Measurements from ENCODE around the gene MOB3B.

The MOB3B gene

DNA sequence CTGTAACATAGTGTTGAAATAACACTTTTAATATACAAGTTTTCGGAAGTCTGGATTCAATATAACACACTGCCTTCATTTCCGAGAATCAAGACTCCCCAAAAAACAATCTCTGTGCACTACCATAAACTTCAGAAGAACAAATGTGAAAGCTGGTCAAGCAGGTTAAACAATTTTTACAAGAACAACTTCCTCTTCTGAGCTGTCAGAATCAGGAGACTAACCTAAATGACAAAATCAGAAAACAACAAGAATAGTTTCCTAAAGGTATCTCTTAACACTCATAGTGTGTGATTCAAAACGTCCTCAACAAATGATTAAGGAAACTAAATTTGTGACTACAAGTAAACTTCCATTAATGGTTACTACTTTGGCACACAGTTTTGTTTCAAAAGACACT, 32.1 kb upstream of the MOB3B start:
- in situ Hi-C loops (cut with MboI; ENCODE audit: low sequenced_read_pairs, unreplicated experiment), result no loop called here
- DNase-seq (ENCODE audit: low spot score), result no peak
- TF ChIP-seq CTCF (IDR thresholded peaks at IDR 0.05; ENCODE audit: borderline replicate concordance, control extremely low read depth, extremely low read depth, insufficient read depth, missing control alignments), result no peak

DNA sequence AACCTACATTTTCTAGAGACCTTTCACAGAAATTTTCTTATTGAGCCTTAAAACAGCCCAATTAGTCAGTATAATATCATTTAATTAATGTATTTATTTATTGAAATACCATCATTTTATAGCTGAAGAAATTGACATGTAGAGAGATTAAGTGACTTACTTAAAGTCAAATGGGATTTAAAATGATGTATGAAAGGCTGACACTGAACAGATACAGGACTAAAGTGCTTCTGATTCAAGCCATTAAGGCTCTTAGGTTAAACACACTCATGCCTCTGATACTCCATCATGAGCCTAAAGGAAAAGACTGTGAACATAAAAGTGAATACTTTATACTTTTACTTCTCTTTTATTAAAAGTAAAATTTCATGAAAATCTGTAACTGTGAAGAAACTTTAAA, 30.8 kb upstream of the MOB3B start:
- TF ChIP-seq CTCF (IDR thresholded peaks at IDR 0.05; ENCODE audit: borderline replicate concordance, control extremely low read depth, extremely low read depth, insufficient read depth, missing control alignments), result no peak
- DNase-seq (ENCODE audit: low spot score), result no peak
- in situ Hi-C loops (cut with MboI; ENCODE audit: low sequenced_read_pairs, unreplicated experiment), result no loop called here

DNA sequence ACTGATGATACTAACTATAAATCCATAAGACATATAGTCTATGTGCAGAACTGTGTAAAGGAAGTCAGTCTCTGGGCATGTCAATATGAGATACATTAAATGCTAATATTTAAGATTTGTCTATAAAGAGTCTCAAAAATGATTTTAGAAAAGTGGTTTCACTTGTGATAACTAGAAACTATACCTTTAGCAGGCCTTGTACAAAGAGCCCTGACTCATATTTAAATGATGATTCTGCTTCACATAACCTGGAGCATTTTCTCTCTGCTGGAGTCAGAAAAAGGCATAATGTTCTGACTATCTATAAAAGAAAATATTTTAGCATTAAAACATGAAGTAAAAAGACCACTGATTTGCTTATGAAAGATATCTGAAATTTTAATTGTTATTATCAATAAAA, 28.7 kb upstream of the MOB3B start:
- in situ Hi-C loops (cut with MboI; ENCODE audit: low sequenced_read_pairs, unreplicated experiment), result no loop called here

DNA sequence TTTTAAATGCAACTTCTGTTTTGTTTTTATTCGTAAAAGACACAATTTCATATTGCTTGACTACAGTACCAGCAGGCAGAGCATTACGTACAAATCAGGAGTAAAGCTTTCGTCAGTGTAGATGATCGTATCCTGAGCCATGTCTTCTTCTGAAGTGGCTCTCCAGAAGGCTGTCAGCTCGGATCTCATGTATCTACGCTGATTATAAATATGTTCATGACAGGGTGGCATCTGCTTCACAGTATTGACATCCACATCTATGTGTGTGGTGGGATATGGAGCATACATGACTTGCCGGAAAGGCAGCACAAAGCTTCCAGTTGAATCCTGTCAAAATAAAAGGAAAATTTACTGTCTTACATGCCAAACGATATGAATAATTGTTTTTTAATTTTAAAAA, 26.9 kb upstream of the MOB3B start:
- TF ChIP-seq CTCF (IDR thresholded peaks at IDR 0.05; ENCODE audit: borderline replicate concordance, control extremely low read depth, extremely low read depth, insufficient read depth, missing control alignments), result no peak
- DNase-seq (ENCODE audit: low spot score), result no peak
- in situ Hi-C loops (cut with MboI; ENCODE audit: low sequenced_read_pairs, unreplicated experiment), result no loop called here

More for the DNA sequence above, 28.7 kb upstream of the MOB3B start:
- DNase-seq (ENCODE audit: low spot score), result no peak
- TF ChIP-seq CTCF (IDR thresholded peaks at IDR 0.05; ENCODE audit: borderline replicate concordance, control extremely low read depth, extremely low read depth, insufficient read depth, missing control alignments), result no peak

DNA sequence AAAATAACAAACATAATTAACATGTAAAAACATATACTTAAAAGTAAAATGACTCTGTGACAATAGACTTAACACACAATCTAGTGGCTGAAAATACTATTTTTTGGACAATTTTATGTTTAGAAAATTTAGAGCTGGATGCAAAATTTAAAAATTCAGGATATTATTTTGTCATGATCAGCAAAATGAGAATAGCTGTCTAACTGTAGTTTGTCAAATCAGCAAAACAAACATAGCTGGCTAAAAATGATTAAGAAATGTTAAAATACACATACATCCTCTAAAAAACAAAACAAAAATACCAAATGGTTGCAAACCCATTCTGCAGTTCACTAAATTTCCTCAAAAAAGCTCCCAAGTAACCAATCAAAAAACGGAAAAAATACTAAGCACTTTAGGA, 25.1 kb upstream of the MOB3B start:
- no peak for TF ChIP-seq CTCF (IDR thresholded peaks at IDR 0.05; ENCODE audit: borderline replicate concordance, control extremely low read depth, extremely low read depth, insufficient read depth, missing control alignments)
- no peak for DNase-seq (ENCODE audit: low spot score)
- in situ Hi-C loops (cut with MboI; ENCODE audit: low sequenced_read_pairs, unreplicated experiment), result no loop called here

DNA sequence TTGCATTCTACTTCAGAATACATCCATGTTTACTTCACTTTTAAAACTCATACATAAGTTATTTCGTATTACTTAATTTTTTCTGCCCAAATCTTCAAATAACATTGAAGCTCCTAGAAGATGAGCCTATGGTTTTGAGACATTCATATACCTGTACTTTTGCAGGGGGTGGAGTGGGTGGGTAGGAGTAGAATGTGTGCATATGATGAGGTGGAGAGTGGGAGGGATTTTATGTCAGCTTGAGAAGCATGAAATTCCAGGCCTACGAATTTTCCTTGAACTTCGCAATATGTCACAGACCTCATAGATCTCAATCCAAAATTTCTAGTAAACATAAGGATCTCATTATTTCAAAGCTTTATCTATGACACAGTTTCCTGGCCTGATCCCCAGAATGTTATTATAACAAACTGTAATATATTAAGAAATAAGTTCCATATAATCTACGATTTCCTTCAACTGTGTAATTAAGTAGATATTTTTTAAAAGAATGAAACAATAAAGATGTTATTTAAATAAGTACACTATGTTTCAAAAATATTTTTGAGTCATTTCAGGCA, 19.7 kb upstream of the MOB3B start:
- DNase-seq (ENCODE audit: low spot score), result no peak
- in situ Hi-C loops (cut with MboI; ENCODE audit: low sequenced_read_pairs, unreplicated experiment), result no loop called here
- no peak for TF ChIP-seq CTCF (IDR thresholded peaks at IDR 0.05; ENCODE audit: borderline replicate concordance, control extremely low read depth, extremely low read depth, insufficient read depth, missing control alignments)
